Gastroesophageal sphincter (tissue), 4 donors: ENCODE measurements around the gene RAD51B. TPM values are rescaled to one million over a fixed set of nuclear protein-coding genes. Genes with fewer than 3 reads are reported as not detected.

Experiments
- ATAC-seq: fragments of 150-250 bp; one replicate; pipeline ENCODE4 v1.9.1; 2016; ENCODE audit warnings: mild to moderate bottlenecking, moderate library complexity
- H3K27ac ChIP-seq, 4 donors: fragments of 200-600 bp; sonication (generic) in 3 of 4; 1 replicate in 3 of 4; 2 replicates in 1 of 4; pipeline ENCODE4 v1.5.1; 2016 to 2019
- H3K27me3 ChIP-seq: fragments of 200-600 bp; sonication (generic); one replicate; pipeline ENCODE4 v1.5.1; 2019
- H3K36me3 ChIP-seq, 2 donors: fragments of 200-600 bp; sonication (generic); one replicate each; pipeline ENCODE4 v1.5.1; 2019; ENCODE audit warnings: control low read depth in 1 of 2
- H3K4me1 ChIP-seq, 3 donors: fragments of 200-600 bp; sonication (generic); 1 replicate in 2 of 3; 2 replicates in 1 of 3; pipeline ENCODE4 v1.5.1; 2016 to 2019; ENCODE audit warnings: control low read depth in 2 of 3
- H3K4me3 ChIP-seq, 2 donors: fragments of 200-600 bp; sonication (generic); one replicate each; pipeline ENCODE4 v1.5.1; 2019; ENCODE audit warnings: mild to moderate bottlenecking in 1 of 2, moderate library complexity in 1 of 2
- H3K9me3 ChIP-seq, 3 donors: fragments of 200-600 bp; sonication (generic); one replicate each; pipeline ENCODE4 v1.5.1; 2017 to 2019; ENCODE audit warnings: control low read depth in 2 of 3
- CTCF ChIP-seq, 4 experiments: fragments of 200-600 bp in 2 of 4; fragments of 450-650 bp in 2 of 4; sonication (generic) in 1 of 4; IDR thresholded peaks; one replicate each; pipeline ENCODE4 v1.5.1; 2017 to 2019; ENCODE audit warnings: antibody characterized with exemption in 4 of 4, mild to moderate bottlenecking in 2 of 4, moderate library complexity in 2 of 4
- EP300 ChIP-seq: sonication (generic); formaldehyde crosslinking; IDR thresholded peaks from one replicate; pipeline ENCODE4 v1.6.1; 2017; ENCODE audit warnings: antibody characterized with exemption, mild to moderate bottlenecking
- POLR2A ChIP-seq, 2 donors: fragments of 450-650 bp; IDR thresholded peaks; one replicate each; pipeline ENCODE4 v1.6.1; 2017; ENCODE audit warnings: antibody characterized with exemption in 2 of 2, mild to moderate bottlenecking in 2 of 2, moderate library complexity in 1 of 2
- POLR2AphosphoS5 ChIP-seq: sonication (generic); formaldehyde crosslinking; IDR thresholded peaks from one replicate; pipeline ENCODE4 v1.6.1; 2017; ENCODE audit warnings: antibody characterized with exemption
- WGBS, 2 donors: methylation state at CpG; one replicate each; pipeline ENCODE4 v1.1.5; 2018; ENCODE audit warnings: low coverage in 1 of 2; 5-methylcytosine and 5-hydroxymethylcytosine counted together
- total RNA-seq, 4 donors: library from RNA; depleted of rRNA; stranded (reverse); fragments of >200 nt; gene quantifications; one replicate each; pipeline ENCODE4 v1.1.0, GENCODE V29; 2016

The RAD51B gene
- total RNA-seq, 4 donors from 2014 or later = 5.1 to 7.0 (median 6.0) TPM

- Histone ChIP-seq H3K36me3 (no peaks in the 10 kb centered on the region), H3K4me3 (no peak overlapping the region), H3K27me3 (no peaks in the 10 kb centered on the region), H3K4me1 (peaks cover 7 to 73% (median 13%) of the 10 kb centered on the region in 3 donors), H3K9me3 (no peaks in the 10 kb centered on the region), H3K27ac (peak overlapping the region in 2 of 4 donors; percentile 27 to 85)
- no peak for ATAC-seq
- 53 to 100% methylated on average over 2 to 4 of the region's 6 CpGs for WGBS, 2 donors
- TF ChIP-seq EP300 (no peak), POLR2A (IDR thresholded peaks at IDR 0.05) (no peak), CTCF (IDR thresholded peaks at IDR 0.05) (no peak), POLR2AphosphoS5 (no peak)
Observed at GRCh38 chr14:68734231-68734732, 914.7 kb downstream of the RAD51B start.

- Histone ChIP-seq H3K27ac (peak overlapping the region; percentile 76 to 85 (median 80)), H3K36me3 (no peaks in the 10 kb centered on the region), H3K27me3 (no peaks in the 10 kb centered on the region), H3K4me3 (no peak overlapping the region), H3K4me1 (peaks cover 7 to 57% (median 13%) of the 10 kb centered on the region in 3 donors), H3K9me3 (no peaks in the 10 kb centered on the region)
- 8 to 17% methylated on average over 3 to 4 of the region's 4 CpGs for WGBS, 2 donors
- no peak for TF ChIP-seq POLR2AphosphoS5
- no peak for TF ChIP-seq POLR2A (IDR thresholded peaks at IDR 0.05)
- no peak for ATAC-seq
Observed at GRCh38 chr14:68735856-68736255, 916.3 kb downstream of the RAD51B start.

- Histone ChIP-seq H3K9me3 (no peaks in the 10 kb centered on the region), H3K4me3 (no peak overlapping the region), H3K4me1 (peaks cover 7 to 51% (median 13%) of the 10 kb centered on the region in 3 donors), H3K27me3 (no peaks in the 10 kb centered on the region), H3K36me3 (no peaks in the 10 kb centered on the region), H3K27ac (peak overlapping the region; percentile 76 to 85 (median 80))
- TF ChIP-seq POLR2AphosphoS5 (no peak), EP300 (no peak), CTCF (IDR thresholded peaks at IDR 0.05) (no peak), POLR2A (IDR thresholded peaks at IDR 0.05) (no peak)
- ATAC-seq = peak; percentile 50
- 22 to 37% methylated on average over 2 to 6 of the region's 7 CpGs for WGBS, 2 donors
Observed at GRCh38 chr14:68736471-68736871, 916.9 kb downstream of the RAD51B start.

GRCh38 chr14:68737086-68737485 is 917.5 kb downstream of the RAD51B start:
- TF ChIP-seq EP300 (no peak), POLR2AphosphoS5 (no peak), CTCF (IDR thresholded peaks at IDR 0.05) (no peak), POLR2A (IDR thresholded peaks at IDR 0.05) (no peak)
- H3K9me3 ChIP-seq = no peaks in the 10 kb centered on the region
- no peaks in the 10 kb centered on the region for H3K27me3 ChIP-seq
- no peak overlapping the region for H3K4me3 ChIP-seq
- no peaks in the 10 kb centered on the region for H3K36me3 ChIP-seq
- no CpG with 5 or more reads among the region's 1 CpG for WGBS, 2 donors
- peak overlapping the region in 3 of 4 donors; percentile 77 to 85 (median 84) for H3K27ac ChIP-seq
- no peak for ATAC-seq
- H3K4me1 ChIP-seq = peaks cover 7 to 50% (median 13%) of the 10 kb centered on the region in 3 donors

- no peak overlapping the region for H3K27ac ChIP-seq
- H3K4me1 ChIP-seq = peaks cover 7 to 47% (median 13%) of the 10 kb centered on the region in 3 donors
- 97 to 100% methylated on average over 1 to 3 of the region's 4 CpGs for WGBS, 2 donors
- no peaks in the 10 kb centered on the region for H3K36me3 ChIP-seq
- no peaks in the 10 kb centered on the region for H3K27me3 ChIP-seq
- H3K4me3 ChIP-seq = no peak overlapping the region
- H3K9me3 ChIP-seq = no peaks in the 10 kb centered on the region
- ATAC-seq = no peak
- no peak for TF ChIP-seq CTCF (IDR thresholded peaks at IDR 0.05)
- TF ChIP-seq EP300 = no peak
- TF ChIP-seq POLR2A (IDR thresholded peaks at IDR 0.05) = no peak
- TF ChIP-seq POLR2AphosphoS5 = no peak
Observed at GRCh38 chr14:68738559-68738958, 919.0 kb downstream of the RAD51B start.
